Body of pancreas (tissue), 4 donors: ENCODE measurements around the gene DCLRE1A. TPM values are rescaled to one million over a fixed set of nuclear protein-coding genes. Genes with fewer than 3 reads are reported as not detected.
A peak's percentile ranks its signal among the peaks of the same experiment; 100 is the strongest.

Source experiments
- ATAC-seq: fragments of 150-250 bp; one replicate; pipeline ENCODE4 v1.9.1; 2016
- DNase-seq, 4 donors: peaks; one replicate each; pipeline ENCODE4 v3.0.0-alpha.2; 2019
- H3K27ac ChIP-seq, 4 donors: fragments of 200-600 bp; sonication (generic); 1 replicate in 3 of 4; 2 replicates in 1 of 4; pipeline versions ENCODE4 v1.5.1 to v1.6.1; 2016 to 2019; ENCODE audit warnings: mild to moderate bottlenecking in 1 of 4, mixed read lengths in 1 of 4, moderate library complexity in 1 of 4
- H3K27me3 ChIP-seq, 2 donors: fragments of 200-600 bp; sonication (generic); one replicate each; pipeline ENCODE4 v1.6.0; 2016; ENCODE audit warnings: mild to moderate bottlenecking in 1 of 2
- H3K36me3 ChIP-seq, 2 donors: fragments of 200-600 bp; sonication (generic); replicated peaks in 1 of 2; 2 replicates each; pipeline ENCODE4 v1.5.1; 2016; ENCODE audit warnings: low read depth in 2 of 2; ENCODE audit not compliant: insufficient read depth in 1 of 2
- H3K4me1 ChIP-seq: fragments of 200-600 bp; sonication (generic); one replicate; pipeline ENCODE4 v1.6.0; 2016
- H3K4me3 ChIP-seq, 2 donors: fragments of 200-600 bp; sonication (generic); 1 replicate in 1 of 2; 2 replicates in 1 of 2; pipeline ENCODE4 v1.5.1; 2016 to 2019
- H3K9me3 ChIP-seq, 3 donors: fragments of 200-600 bp; sonication (generic); 1 replicate in 2 of 3; 2 replicates in 1 of 3; pipeline ENCODE4 v1.5.1; 2016
- POLR2A ChIP-seq, 3 donors: fragments of 450-650 bp; IDR thresholded peaks; one replicate each; pipeline ENCODE4 v1.6.1; 2016; ENCODE audit warnings: antibody characterized with exemption in 3 of 3, mild to moderate bottlenecking in 2 of 3
- whole genome bisulfite sequencing, 2 donors: methylation state at CpG; one replicate each; pipeline ENCODE4 v1.1.5; 2017; 5-methylcytosine and 5-hydroxymethylcytosine counted together
- intact Hi-C: fragments of 100-400 bp; cut with DNase I; formaldehyde crosslinking; loops from one replicate; pipeline ENCODE4 v1.15.1; 2023
- total RNA-seq, 2 donors: library from RNA; depleted of rRNA; stranded (reverse); fragments of >200 nt; gene quantifications; one replicate each; pipeline ENCODE4 v1.1.0, GENCODE V29; 2016
- TF ChIP-seq, protein P1 (sequence below), 7 experiments: fragments of 450-650 bp in 4 of 7; fragments of 200-600 bp in 3 of 7; sonication (generic) in 3 of 7; IDR thresholded peaks; one replicate each; pipeline ENCODE4 v1.5.1; 2016 to 2019; ENCODE audit warnings: antibody characterized with exemption in 7 of 7

Gene DCLRE1A
- total RNA-seq, 2 donors from 2014 or later: 4.6 to 5.2 TPM

DNA sequence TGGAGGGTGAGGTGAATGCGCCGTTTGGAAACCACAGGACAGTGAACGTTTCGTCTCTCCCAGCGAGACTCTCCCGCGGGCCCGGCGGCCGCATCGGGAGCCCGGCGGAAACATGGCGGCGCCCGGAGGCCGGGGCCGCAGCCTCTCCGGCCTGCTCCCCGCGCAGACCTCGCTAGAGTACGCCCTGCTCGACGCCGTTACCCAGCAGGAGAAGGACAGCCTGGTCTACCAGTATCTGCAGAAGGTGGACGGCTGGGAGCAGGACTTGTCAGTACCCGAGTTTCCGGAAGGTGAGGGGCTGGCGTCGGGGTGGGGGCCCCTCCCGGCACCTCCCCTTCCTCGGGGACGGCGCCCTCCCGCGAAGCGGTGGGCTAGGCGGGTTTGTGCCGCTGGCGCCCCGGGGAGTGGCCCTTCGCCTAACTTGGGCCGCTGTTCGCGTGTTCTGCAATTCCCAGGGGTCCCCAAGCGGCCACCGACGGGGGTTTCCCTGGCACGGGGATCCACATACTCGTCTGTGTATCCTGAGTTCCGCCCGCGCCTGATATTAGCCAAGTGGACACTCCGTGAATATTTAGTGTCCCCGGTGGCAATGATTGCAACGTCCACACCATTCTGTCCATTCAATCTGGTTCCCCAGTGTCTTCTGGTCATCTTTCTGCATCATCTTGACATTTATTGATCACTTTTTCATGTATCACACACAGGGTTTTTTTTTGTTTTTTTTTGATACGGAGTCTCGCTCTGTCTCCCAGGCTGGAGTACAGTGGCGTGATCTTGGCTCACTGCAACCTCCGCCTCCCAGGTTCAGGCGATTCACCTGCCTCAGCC is 1.1 kb upstream of the DCLRE1A start:
- ATAC-seq (peak; percentile 73), DNase-seq (peak; percentile 48 to 67 (median 54))
- WGBS, 2 donors: 1% methylated on average over 39 to 52 of the region's 62 CpGs
- Histone ChIP-seq H3K27ac (peak overlapping the region; percentile 63 to 98 (median 94)), H3K4me3 (peak overlapping the region; percentile 86 to 90), H3K9me3 (no peaks in the 10 kb centered on the region), H3K4me1 (peaks cover 61% of the 10 kb centered on the region), H3K27me3 (no peaks in the 10 kb centered on the region), H3K36me3 (no peaks in the 10 kb centered on the region)
- TF ChIP-seq, protein P1, sequence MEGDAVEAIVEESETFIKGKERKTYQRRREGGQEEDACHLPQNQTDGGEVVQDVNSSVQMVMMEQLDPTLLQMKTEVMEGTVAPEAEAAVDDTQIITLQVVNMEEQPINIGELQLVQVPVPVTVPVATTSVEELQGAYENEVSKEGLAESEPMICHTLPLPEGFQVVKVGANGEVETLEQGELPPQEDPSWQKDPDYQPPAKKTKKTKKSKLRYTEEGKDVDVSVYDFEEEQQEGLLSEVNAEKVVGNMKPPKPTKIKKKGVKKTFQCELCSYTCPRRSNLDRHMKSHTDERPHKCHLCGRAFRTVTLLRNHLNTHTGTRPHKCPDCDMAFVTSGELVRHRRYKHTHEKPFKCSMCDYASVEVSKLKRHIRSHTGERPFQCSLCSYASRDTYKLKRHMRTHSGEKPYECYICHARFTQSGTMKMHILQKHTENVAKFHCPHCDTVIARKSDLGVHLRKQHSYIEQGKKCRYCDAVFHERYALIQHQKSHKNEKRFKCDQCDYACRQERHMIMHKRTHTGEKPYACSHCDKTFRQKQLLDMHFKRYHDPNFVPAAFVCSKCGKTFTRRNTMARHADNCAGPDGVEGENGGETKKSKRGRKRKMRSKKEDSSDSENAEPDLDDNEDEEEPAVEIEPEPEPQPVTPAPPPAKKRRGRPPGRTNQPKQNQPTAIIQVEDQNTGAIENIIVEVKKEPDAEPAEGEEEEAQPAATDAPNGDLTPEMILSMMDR (IDR thresholded peaks at IDR 0.05): peak in 2 of 7 experiments; percentile 28 to 34
- peak; percentile 30 to 58 (median 54) for TF ChIP-seq POLR2A (IDR thresholded peaks at IDR 0.05)
- intact Hi-C loops: no loop called here

DNA sequence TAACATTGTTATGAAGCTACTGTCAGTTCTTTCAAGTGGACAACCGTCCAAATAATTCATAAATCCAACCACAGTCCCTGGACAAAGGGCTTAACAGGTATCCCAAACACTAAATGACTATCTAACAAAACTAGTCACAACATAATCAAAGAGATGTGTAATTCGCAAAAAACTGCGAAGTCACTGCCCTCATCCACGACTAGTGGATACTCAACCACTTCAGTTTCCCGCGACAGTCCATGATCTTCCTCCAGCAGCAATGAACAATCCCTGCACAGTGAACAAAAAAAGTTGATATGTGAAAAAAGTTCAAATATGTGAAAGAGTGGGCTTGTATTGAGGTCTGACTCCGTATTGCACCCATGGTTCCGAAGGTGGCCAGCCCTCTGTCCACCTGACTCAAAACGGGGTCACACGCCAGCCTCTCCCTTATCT is 287 bp downstream of the DCLRE1A start:
- Histone ChIP-seq H3K27me3 (no peaks in the 10 kb centered on the region), H3K4me3 (peak overlapping the region; percentile 86 to 90), H3K9me3 (no peaks in the 10 kb centered on the region), H3K4me1 (peaks cover 56% of the 10 kb centered on the region), H3K27ac (peak overlapping the region; percentile 63 to 98 (median 94)), H3K36me3 (no peaks in the 10 kb centered on the region)
- ATAC-seq (peak; percentile 41), DNase-seq (peak in 2 of 4 donors; percentile 50 to 71)
- WGBS, 2 donors: 3% methylated on average over 10 of the region's 10 CpGs
- intact Hi-C loops: no loop called here
- peak in 1 of 3 donors; percentile 2 for TF ChIP-seq POLR2A (IDR thresholded peaks at IDR 0.05)
- TF ChIP-seq, protein P1 (IDR thresholded peaks at IDR 0.05): peak in 1 of 7 experiments; percentile 11

DNA sequence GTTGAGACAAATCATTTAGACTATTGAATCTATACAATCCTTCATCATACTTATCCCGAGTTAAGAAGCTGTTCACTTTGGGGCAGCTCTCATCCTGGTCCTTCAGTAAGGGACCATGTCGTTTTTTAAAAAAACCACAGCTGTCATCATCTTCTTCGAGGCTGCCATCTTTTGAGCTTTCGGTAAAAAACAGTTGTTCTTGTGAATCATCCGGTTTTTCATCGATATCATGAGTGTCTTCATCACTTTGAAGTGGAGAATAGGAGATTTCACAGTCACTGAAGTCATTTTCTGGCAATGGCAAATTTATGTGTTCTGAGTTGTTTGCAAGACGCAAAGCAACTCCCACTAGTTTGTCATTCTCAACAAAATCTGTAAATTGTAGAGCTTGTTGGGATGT is 3.9 kb downstream of the DCLRE1A start:
- DNase-seq (no peak), ATAC-seq (no peak)
- H3K4me1 ChIP-seq: peaks cover 29% of the 10 kb centered on the region
- H3K4me3 ChIP-seq: no peak overlapping the region
- TF ChIP-seq, protein P1 (IDR thresholded peaks at IDR 0.05): no peak
- TF ChIP-seq POLR2A (IDR thresholded peaks at IDR 0.05): no peak
- H3K27me3 ChIP-seq: no peaks in the 10 kb centered on the region
- no peaks in the 10 kb centered on the region for H3K9me3 ChIP-seq
- H3K27ac ChIP-seq: no peak overlapping the region
- no peaks in the 10 kb centered on the region for H3K36me3 ChIP-seq
- WGBS, 2 donors: 91 to 92% methylated on average over 7 of the region's 7 CpGs
- intact Hi-C loops: no loop called here

DNA sequence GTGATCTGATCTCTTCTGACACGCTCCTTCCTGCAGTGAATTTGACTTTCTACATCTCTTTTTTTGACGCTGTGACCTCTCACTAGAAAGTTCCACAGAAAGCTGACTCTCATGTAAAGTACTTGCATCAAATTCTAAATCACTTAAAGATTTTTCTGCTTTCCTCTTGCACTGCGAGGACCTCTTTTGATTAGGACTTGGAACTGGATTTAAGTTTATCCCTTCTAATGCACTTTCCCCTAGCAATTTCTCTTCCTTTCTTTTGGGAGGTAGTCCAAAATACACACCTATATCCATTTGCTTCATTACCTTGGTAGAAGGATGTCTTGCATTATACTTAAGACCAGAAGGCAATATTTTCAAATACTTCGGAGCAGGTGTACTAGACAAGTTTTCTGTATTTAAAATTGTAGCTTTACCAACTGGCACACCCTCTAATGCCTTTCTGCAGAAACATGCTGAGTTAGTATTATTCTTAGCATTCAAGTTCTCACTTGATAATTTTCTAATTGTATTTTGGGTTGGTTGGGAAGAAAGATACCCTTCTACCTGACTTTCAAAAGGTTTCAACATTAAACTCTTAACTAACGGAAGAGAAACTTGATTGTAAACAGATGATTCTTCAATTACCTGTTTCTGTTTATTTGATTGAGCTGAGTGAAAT is 4.6 kb downstream of the DCLRE1A start:
- TF ChIP-seq, protein P1 (IDR thresholded peaks at IDR 0.05): no peak
- no peak for ATAC-seq
- DNase-seq: no peak
- H3K27me3 ChIP-seq: no peaks in the 10 kb centered on the region
- H3K36me3 ChIP-seq: no peaks in the 10 kb centered on the region
- peaks cover 29% of the 10 kb centered on the region for H3K4me1 ChIP-seq
- H3K27ac ChIP-seq: no peak overlapping the region
- 82% methylated on average over 5 of the region's 5 CpGs for WGBS, 2 donors
- no peaks in the 10 kb centered on the region for H3K9me3 ChIP-seq
- H3K4me3 ChIP-seq: no peak overlapping the region
- intact Hi-C loops: no loop called here
